UCSD-AML1 (cell line): Measurements from ENCODE around the gene USE1.

Source experiments
- DNase-seq: peaks from one replicate; lab custom pipeline; 2025; ENCODE audit not compliant: unreplicated experiment; lab: John Stamatoyannopoulos, UW

The USE1 gene

DNA sequence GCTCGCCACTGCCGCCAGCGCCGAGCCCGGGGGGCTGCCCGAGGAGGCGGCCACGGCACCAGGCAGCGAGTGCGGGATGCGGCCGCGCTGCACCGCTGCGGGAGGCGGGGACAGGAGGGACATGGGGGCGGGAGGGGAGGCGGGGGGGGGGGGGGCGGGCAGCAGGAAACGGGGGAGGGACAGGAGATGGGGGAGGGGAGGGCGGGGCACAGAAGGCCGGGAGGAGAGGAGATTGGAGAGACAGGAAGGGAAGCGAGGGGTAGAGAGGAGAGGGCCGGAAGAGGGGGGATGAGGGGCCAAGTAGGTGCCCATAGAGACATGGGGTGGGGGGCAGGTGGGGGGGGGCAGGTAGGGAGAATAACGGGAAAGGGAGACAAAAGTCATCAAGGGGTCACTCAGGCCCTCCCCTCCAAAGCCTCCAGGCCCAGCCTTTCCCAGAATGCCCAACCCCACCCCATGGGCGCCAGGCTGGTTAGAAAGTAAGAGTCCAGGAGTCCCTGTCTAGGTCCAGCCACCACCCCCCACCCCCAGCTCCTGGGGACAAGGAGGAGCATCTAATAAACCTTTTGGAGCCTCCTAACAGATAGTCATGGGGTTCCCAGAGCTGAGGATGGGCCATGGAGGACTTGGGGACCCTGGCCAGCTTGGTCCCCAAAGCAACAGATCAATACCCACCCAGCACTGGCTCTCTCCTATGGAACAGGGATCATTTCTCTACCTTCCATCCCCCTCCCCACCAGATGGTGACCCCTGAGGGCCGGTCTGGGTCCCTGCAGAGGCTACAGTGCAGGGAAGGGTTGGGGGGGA is 21.0 kb downstream of the USE1 start:
- no peak for DNase-seq

DNA sequence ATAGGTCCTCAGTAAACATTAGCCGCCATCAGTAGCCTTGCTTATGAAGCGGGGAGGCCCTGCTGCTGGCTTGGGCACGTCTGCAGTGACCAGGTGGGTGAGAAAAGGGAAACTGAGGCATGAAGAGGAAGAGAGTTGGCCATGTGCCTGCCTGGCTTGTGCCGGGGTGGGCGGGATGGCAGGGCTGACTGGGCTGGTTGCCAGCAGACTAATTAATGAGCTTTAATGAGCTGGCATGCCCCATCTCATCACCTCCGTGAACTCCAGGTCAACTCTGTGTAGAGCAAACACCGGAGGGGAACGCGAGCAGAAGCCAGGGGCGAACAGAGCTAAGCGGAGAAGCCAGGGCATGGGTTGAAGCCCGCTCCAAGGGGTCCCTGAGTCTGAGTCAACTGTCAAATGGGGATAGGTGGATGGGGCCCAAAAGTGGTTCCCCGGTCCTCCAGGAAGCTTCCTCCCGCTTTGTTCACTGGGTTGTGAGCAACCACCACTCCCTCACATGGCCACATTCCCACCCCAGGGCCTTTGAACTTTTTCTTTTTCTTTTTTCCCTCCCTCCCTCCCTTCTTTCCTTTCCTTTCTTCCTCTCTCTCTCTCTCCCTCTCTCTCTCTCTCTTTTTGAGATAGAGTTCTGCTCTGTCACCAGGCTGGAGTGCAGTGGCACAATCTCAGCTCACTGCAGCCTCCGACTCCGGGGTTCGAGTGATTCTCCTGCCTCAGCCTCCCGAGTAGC is 21.8 kb downstream of the USE1 start:
- no peak for DNase-seq

DNA sequence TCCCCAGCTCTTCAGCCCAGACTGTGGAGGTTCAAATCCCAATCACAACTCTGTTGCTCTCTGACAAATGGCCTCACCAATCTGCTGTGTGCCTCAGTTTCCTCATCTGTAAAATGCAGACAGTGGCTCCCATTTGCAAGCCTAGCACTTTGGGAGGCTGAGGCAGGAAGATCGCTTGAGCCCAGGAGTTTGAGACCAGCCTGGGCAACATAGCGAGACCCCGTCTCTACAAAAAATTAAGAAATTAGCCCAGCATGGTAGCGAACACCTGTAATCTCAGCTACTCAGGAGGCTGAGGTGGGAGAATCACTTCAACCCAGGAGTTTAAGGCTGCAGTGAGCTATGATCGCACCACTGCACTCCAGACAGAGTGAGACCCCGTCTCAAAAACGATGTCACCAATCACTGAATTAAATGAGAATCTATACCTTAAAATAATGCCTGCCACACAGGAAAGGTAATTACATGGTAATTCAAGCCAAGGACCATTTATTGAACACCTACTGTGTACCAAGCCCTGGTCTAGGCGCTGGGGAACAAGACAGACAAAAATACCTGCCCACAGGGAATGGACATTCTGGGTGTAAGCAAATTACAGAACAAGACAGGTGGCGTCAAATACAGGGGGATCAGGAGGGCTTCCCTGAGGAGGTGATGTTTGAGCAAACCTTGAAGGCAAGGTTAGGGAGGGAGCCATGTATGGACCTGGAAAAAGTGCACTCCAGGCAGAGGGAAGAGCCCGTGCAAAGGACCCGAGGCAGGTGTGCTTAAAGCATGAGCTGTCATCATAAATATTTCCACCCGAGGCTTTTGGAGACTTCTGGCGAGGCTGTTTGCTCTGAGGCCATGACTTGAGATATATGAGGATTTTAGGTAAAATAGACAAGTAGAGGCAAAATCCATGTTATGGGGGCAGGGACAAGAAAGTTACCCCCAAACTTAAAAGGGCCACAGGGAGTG is 22.9 kb downstream of the USE1 start:
- no peak for DNase-seq

DNA sequence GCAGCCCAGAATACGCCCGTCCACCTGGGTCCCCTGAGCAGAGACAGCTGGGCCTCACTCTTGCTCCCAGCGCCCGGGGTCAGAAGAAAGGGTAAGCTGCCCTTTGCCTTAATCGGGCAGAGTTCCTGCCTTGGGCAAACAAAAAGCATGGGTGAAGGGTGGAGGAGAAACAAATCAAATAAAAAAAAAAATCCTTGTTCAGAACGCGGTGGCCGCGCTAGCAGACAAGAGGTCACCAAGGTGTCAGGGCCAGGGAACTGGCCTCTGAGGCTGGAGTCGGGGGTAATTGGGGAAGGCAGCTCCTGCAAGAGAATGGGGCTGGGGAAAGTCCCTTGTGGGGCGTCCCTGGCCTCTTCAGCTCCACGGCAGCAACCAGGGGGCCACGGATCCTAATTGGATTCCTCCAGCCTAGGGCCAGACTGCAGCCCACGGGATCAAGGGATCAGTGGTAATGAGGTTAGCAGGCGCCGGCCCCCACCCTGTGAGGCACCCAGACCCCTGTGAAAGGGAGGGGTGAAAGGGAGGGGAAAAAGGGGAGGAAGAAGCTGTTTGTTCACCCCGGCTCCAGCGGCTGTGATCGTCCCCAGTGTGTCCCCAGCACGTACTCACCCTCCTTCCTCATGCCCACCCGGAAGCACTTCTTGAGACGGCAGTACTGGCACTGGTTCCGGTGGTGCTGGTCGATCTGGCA is 25.1 kb downstream of the USE1 start:
- no peak for DNase-seq

DNA sequence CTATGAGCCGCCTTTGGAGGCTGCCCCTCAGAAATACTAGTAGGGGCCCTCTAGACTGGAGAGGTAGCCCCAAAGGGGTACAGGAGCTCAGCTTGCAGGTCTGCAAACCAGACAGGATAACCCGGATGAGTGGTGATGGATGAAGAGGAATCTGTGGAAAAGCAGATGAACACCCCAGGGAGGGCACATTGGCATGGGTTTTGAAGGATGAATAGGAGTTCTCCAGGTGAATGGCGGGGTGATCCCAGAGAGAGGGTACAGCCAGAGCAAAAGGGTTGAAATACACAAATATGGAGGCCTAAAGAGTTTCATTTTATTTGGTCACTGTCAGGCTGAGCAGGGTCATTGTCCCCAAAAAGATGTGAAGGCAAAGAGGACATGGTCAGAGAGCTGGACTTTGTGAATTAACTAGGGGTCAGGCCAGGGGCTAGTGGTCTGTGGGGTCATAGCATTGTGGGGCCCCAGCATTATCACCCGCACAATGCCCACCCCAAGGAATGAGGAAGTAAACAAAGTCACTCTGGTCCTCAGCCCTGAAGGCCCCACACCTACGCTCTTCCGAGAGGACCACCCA is 25.8 kb downstream of the USE1 start:
- no peak for DNase-seq

DNA sequence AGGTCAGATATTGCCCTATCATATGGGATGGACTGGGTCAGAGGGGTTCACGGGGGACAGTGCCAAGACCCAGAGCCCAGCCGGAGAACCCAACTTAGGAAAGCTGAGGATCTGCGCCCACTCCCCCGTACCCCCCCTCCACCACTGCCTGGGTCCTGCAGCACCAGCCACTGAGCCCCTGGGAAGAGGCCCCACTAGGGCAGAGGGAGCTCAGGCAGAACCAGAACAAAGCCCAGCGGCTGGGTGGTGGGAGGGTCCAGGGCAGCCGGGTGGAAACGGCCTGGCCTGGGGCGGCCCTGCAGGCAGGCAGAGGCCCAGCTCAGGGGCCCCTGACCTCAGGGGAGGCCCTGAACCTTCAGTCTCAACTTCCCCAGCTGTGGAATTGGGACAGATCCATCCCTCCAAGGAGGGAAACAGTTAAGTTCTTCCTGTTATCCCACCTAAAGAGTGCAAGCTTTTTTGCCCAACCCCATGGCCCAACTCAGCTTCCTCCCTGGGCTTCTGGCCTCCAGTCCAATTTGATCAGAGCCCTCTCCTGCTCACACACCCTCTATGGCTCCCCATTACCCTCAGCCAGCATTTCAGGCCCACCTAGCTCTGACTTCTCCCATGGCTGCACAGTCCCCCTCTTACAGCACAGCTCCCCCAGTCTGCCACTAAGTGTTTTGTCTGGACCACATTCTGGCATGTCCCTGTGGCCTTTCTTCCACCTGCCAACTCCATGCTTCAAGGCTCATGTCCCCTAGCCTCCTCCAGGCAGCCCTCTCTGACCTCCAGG is 27.5 kb downstream of the USE1 start:
- DNase-seq: no peak

DNA sequence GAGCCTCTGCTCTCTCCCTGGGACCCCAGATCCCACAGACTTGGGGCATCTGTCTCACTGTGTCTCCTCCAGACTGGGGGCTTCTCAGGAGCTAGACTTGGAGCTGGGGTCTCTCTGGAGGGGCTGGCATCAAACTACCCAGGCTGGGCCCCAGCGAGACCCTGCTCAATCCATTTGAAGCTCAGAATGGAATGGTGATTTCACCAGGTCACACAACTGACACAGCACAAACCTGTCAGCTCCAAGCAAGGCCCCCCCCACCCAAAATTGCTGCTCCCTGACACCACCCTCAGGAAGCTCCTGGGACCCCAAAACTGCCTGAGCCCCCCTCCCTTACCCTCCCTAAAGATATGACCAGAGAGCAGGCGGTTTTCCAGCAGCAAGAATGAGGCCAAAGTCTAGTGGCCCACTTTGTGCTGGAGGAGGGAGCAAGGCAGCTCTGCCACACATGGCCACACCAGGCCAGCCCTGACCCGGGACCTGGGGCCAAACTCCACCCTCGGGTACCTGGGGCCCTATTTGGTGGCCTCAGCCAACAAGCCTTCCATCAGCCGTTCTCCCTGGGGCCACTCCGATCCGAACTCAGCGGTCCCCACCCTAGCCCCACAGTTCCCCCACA is 28.2 kb downstream of the USE1 start:
- DNase-seq: no peak

DNA sequence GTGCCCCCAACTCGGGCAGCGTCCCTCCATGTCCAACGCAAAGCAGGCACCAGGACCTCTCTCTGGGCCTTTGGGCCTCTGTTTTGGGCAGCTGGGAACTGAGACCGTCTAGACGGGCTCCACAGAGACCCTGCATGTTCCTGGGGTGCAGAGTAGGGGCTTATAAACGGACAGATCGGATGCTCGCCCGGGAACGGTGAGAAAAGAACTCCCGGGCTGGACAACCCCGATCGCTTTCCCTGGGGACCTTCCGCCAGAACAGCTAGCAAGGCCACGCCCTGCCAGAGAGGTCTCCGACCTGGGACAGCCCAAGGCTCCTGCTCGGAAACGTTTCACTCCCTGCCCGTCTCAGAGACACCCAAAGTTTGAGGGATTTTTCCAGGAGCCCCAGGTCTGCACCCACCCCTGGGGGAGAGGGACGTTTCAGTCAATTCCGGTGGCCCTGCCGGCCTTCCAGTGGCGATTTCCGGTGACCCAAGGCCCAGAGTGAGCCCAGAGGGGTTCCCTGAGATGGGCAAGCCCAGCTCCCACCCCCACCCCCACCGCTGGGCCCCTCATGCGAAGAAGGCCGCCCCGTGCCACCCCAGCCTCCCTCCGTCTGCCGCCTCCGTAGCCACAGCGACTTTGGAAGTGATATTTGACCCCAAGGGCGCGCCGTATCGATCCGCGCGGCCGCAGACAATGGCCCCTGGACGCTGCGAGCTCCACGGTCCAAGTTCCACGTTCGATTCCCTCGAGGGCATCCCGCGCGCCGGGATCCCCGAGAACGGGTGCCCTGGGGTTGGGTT is 28.9 kb downstream of the USE1 start:
- no peak for DNase-seq

DNA sequence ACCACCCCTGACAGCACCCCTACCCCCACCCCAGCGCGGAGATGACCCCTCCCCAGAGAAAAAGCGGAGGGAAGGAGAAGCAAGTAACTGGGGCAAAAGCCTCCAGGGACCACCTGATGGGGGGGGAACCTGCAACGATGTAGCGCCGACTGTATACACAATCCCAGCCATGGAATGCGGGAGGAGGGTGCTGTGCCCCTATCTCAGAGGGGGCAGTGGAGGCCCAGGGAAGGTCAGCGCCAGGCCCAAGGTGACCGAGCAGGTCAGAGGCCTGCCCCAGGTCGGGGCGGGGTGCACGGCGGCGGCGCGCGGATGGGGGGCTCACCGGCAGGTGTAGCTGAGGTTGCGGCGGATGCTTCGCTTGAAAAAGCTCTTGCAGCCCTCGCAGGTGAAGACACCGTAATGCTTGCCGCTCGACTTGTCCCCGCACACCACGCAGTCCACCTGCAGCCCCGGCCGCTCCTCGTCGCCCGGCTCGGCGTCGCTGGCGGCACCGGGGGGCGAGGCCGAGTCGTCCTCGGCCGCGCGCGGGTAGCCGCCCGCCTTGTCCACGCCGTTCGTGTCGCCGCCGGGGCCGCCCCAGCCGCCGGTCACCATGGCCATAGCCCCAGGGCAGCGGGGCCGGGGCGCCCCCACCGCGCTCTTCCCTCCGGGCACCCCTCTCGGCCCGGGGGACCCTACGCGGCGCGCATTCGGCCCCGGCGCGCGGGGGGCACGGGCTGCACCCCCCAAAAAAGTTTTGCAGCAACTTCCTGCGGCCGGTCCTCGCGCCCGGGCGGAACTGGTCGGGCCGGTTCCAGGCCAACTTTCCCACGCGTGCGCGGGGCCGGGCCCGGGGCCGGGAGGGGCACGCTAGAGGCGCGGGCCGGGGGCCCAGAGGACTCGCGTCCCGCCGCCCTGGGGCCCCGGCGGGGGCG is 29.7 kb downstream of the USE1 start:
- no peak for DNase-seq

DNA sequence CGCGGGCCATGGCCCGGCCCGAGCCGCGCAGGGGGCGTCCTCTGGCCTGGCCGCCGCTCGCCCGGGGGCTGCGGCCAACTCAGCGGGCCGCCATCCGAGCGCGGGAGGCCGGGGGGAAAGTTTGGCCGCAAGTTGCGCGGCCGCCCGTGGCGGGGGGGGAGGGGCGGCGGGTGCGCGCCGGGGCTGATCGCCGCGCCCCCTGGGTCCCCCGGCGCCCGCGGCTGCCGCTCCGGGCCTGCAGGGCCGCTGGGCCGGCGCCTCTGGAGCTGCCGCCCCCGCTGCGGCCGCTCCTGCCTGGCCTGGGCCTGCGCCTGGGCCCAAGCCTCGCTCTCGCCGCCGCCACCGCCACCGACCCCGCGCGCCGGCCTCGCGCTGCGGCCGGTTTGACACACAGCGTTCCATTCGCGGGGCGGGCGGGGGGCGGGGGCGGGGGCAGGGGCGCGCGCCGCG is 30.4 kb downstream of the USE1 start, which contains the start of gene NR2F6:
TSS of gene NR2F6 (minus strand) at position 385 of the 450 bp plus-strand sequence. CDS start 699 bp downstream, outside the sequence.
- DNase-seq: no peak

DNA sequence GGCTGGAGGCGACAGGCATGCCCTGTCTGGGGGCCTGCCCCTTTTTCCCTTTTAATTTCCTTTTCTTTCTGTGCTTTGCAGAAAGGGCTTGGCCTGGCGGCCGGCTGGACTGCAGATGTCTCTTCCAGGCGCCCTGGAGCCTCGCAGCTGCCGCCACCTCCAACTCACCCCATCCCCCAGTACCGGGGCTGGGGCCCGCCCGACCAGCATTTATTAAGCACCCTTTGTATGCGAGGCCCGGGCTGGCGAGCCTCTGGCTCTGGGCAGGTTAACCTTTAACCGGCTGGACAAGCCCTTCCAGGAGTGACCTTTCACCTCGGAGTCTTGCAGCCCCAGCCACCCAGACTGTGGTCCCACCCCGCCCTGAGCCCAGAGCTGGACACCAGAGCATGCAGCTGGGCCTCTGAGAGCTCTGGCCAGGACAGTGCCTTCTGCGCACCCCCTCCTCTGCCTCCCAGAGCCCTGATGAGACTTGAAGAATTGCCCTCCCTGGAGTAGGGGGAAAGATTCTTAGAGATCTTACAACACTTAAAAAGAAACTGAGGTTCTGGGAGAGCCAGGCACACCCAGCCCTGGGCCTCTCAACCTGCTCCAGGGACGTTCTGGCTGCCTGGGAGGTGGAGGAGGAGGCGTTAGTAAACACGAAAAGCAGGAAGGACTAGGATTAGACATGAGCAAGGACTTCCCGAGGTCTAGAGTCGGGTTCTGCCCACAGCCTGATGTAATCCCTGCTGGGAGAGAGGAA is 31.7 kb downstream of the USE1 start:
- no peak for DNase-seq

DNA sequence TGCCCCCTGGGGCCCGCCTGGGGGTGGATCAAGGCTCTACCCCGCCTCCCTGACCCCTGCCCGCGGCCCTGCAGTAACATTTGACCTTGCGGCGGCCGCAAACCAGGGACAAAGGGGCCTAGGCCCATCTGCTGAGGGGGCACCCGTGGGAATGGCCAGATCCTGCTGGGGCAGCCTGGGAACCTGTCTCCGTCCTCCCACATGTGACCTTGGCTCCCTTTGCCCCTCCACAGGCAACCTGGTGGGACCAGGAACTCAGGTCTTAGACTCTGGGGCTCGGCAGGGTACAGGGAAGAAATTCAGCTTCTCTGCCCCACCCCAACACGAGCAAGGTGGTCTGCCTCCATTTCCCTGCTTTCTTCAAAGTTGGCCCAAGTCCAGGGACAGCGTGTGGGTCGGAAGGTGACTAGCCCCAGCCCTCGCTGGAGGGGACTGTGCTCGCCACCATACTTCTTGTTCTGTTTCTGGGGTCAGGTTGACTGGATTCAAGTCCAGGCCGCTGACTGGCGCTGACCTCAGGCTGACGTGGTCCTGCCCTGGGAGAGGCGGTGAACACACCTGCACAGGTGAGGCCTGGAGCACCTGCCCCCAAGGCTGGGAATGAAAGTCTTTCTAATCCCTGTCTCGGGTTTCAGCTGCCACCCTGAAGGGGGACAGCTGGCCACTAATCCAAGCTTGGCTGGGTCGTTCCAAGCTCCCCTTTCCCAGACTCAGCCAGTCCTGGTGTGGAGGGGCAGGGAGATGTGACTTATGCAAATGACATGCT is 33.0 kb downstream of the USE1 start:
- DNase-seq: no peak

DNA sequence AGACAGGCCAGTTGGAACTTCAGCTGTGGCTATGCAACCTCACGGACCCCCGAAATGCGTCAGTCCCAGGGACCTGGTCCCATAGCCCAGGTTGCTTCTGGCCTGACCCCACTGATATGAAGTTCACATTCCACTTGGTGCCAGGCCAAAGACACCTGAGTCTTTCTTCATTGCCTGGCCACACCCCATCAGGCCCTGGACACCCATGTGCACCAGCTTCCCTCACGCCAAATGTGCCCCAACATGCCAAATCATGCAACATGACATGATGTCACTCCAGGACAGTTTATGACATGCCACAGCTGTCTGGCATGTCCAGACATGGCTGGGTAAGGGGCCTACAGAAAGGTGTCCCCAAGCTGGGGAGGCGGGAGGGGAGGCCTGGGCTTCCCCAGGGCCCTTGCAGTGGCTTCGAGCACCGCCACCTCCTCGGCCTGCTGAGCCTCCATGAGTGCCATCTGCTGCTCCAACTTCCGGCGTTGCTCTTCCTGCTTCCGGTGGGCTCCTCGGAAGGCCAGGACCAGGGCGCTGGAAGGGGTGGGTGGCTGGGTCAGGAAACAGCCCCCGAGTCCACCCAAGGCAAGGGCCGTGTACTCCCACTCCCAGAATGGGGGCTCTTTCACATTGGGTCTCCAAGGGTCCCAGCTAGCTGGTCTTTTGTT is 34.9 kb downstream of the USE1 start:
- no peak for DNase-seq

DNA sequence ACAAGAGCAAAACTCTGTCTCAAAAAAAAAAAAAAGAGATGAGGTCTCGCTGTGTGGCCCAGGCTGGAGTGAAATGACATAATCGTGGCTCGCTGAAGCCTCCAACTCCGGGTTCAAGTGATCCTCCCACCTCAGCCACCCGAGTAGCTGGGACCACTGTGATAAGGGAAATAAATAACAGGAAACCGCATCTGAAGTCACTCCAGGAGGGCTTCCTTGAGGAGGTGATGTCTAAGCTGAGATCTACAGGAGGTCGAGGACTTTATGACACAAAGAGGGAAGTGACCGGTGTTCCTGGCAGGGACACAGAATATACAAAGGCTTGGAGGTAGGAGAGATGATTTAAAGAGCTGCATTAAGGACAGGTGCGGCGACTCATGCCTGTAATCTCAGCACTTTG is 39.5 kb downstream of the USE1 start:
- DNase-seq: no peak

DNA sequence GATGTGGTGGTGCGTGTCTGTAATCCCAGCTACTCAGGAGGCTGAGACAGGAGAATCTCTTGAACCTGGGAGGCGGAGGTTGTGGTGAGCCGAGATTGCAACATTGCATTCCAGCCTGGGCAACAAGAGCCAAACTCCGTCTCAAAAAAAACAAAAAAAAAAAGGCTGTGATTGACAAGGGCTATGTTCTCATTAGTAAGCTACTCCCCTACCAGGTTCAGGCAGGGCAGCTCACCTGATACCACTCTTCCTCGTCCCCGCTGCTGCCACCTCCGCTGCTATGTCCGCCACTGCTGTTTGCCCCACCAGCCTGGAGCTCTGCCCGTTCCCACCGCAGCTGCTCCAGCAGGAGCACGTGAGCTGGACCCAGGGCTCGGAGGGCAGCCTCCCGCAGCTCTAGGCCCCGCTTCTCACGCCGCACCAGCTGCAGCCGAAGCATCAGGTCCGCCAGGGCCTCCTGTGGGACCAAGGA is 40.0 kb downstream of the USE1 start:
- no peak for DNase-seq
